ENCODE measurements around the gene SYT17.
A peak's percentile ranks its signal among the peaks of the same experiment; 100 is the strongest.

The SYT17 gene

DNA sequence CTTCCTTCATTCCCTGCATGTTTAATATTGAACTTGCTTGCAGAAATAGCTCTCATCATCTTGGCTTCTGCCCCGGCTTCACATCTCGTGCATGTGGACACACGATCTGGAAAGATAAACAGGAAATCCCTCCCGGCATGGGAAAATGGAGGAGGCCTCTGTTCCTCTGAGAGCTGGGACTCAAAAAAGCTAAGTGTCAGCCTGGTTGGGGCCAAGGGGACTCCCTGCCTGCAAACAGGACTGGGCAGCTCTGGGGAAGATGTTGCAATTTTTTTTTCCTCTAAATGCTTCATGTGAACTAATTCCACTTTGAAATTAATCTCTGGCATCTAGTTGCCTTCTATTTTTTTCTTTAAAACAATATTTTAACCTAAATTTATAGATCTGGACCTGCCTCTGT is 29.4 kb upstream of the SYT17 start:
- DNase-seq (ENCODE audit: low spot score): peak; percentile 46

DNA sequence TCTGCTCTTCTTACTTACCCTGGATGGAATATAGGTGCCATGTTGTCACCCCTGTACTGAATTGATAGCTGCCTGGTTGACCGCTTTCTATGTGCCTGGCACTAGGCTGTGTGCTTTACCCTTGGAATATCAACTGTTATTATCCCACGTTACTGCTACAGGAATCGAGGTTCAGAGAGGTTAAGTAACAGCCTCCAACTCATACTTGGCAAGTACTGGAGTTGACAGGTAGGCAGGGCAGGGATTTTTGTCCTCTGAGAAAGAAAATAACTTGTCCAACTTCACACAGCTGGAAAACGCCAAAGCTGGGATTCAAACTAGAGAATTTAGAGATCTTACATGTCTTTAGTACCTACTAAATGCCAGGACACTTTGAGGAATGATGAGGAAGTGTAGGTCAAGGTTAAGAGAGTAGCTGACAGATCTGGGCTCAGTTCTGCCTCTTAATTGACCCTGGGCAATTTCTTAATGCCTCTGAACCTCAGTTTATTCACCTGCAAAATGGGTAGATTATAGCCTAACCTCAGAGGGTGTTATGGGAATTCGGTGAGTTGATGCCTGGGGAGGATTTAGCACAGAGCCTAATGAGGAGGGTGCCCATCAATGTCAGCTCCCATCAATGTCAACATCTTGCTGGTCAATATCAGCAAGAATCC is 28.5 kb upstream of the SYT17 start:
- no peak for DNase-seq (ENCODE audit: low spot score)

DNA sequence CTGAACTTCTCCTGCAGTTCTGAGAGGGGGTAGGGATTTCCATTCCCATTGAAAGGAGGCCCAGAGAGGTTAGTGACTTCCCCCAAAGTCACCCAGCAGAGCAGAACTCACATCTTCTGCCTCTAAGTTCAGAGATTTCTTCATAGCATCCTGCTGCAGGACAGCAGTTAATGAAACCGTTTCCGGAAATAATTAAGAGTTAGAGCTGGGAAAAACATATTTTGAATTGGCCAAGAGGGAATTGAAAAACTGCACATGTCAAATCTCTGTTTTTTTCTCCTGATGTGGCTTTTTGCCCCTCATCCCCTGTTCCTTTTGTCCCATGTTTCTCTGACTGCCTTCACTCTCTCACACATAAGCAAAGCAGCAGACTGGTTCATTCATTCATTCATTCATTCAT is 27.6 kb upstream of the SYT17 start:
- no peak for DNase-seq (ENCODE audit: low spot score)

DNA sequence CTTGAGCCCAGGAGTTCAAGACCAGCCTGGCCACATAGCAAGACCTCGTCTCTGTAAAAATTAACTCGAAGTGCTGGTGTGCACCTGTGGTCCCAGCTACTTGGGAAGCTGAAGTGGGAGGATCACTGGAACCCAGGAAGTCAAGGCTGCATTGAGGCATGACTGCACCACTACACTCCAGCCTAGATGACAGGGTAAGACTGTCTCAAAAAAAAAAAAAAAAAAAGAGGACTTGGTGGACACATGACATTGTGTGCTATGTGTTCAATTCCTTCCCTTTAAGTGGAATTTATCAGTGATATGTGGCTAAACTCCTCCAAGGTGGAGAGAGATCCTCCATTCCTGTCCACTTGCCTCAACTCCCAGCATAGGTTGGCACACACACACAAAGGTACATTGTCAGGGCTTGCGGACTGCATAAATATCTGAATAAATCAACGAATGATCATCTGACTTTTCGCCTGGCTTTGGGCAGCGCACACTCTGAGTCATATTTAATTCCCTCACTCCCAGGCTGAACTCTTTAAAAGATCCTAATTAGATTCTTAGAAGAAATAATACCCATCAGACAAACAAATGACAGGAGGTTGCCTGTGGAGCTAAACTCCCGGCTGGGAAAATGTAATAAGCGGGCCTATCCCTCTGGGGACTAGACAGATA is 25.0 kb upstream of the SYT17 start:
- DNase-seq (ENCODE audit: low spot score): no peak

- no peak for DNase-seq (ENCODE audit: low spot score)
These were observed 24.5 kb upstream of the SYT17 start for GRCh38 chr16:19143599-19143956.

GRCh38 chr16:19145010-19145409 is 23.0 kb upstream of the SYT17 start:
- DNase-seq (ENCODE audit: low spot score): no peak

DNA sequence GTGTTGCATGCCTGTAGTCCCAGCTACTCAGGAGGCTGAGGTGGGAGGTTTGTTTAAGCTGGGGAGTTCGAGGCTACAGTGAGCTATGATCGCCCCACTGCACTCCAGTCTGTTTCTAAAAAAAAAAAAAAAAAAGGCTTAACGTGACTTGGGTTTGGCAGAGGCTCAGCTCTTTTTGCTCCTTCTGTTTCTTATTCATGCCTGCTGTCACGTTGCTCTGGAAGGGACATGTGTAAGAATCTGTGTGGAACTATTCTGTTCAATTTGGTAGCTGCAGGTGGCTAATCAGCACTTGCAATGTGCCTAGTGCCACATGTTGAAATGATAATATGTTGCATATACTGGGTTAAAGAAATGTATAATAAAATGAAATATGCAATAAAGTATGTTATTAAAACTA is 20.9 kb upstream of the SYT17 start:
- no peak for DNase-seq (ENCODE audit: low spot score)

GRCh38 chr16:19147627-19148026 is 20.4 kb upstream of the SYT17 start:
- DNase-seq (ENCODE audit: low spot score): no peak

DNA sequence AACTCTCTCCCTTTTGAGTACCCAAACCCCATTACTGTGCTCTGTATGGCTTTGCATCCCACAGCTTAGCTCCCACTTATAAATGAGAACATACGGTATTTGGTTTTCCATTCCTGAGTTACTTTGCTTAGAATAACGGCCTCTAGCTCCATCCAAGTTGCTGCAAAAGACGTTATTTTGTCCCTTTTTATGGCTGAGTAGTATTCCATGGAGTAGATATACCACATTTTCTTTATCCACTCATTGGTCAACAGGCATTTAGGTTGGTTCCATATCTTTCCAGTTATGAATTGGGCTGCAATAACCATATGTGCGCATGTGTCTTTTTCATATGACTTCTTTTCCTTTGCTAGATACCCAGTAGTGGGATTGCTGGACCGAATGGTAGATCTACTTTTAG is 19.9 kb upstream of the SYT17 start:
- no peak for DNase-seq (ENCODE audit: low spot score)

- DNase-seq (ENCODE audit: low spot score): no peak
These were observed 16.7 kb upstream of the SYT17 start for GRCh38 chr16:19151310-19151709.

GRCh38 chr16:19152042-19152441 is 16.0 kb upstream of the SYT17 start:
- no peak for DNase-seq (ENCODE audit: low spot score)

- DNase-seq (ENCODE audit: low spot score): no peak
These were observed 14.2 kb upstream of the SYT17 start for GRCh38 chr16:19153876-19154275.

DNA sequence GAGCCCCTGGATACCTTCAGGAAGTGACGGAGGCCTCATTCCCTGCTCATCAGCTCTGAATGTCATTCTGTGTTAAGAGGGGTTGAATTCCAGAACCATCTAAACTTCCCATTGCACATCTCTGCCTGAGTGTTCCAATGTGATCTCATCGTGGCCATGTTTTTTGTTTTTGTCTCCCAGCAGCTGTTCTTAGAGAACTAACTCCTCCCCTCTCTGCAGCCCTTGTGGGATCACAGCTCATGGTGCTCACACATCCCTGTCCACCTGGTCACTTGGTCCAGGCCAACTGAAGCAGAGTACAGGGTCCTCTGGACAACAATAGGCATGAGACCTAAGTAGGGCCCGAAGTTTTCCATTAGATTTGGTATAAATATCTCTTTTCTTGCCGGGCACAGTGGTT is 6.0 kb upstream of the SYT17 start:
- DNase-seq (ENCODE audit: low spot score): no peak

GRCh38 chr16:19163215-19163614 is 4.8 kb upstream of the SYT17 start:
- no peak for DNase-seq (ENCODE audit: low spot score)

DNA sequence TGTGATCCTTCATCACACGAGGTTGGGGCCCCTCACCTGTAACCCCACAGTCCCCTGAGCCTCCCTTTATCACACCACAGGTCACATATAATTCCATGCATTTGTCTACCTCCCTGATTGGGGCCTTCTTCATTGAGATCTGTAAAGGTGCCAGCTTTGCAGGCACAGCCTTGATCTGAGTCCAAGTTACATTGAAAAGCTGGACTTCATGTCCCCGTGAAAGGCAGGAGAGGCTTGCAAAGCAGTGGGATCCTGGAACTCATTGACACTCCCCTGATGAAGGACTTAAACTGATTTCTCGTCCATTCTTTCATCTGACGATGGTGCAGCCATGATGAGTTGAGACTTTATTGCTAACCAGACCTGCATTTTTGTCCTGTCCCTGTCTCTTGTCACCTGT is 3.8 kb upstream of the SYT17 start:
- DNase-seq (ENCODE audit: low spot score): no peak

DNA sequence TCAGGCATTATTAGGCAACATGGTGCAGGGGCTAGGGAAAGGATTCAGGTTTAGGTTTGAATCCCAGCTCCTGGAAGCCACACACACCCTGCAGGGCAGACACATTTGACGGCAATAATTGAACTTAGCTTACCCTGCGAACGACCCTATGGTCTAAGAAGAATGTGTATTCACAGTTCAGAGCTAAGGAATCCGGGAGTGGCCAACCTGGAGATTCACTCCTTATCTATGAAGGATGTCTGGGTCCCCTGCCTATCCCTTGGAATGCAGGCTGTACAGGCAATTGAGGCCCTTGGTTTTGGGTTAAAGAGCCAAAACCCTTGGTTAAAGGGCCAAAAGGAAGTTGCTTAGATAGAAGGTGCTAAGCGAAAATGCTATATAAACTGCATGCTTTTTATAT is 2.9 kb upstream of the SYT17 start:
- no peak for DNase-seq (ENCODE audit: low spot score)

DNA sequence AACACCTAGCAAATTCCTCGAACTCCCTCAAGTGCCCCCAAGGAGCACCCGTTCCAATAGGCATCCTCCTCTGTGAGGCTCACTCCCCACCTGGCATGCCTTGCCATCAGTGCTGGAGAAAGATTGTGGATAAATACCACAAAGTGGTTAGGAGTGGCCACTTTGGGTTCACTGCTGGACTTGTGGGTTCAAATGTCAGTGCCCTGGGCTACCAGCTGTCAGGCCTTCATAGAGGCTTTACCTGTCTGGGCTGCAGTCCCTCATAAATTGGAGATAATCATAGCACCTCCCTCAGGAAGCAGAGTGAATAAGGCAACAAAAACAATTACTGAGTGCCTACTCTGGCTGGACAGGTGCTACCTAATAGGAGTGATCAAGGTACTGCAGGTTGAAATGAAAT is 1.5 kb upstream of the SYT17 start:
- no peak for DNase-seq (ENCODE audit: low spot score)

DNA sequence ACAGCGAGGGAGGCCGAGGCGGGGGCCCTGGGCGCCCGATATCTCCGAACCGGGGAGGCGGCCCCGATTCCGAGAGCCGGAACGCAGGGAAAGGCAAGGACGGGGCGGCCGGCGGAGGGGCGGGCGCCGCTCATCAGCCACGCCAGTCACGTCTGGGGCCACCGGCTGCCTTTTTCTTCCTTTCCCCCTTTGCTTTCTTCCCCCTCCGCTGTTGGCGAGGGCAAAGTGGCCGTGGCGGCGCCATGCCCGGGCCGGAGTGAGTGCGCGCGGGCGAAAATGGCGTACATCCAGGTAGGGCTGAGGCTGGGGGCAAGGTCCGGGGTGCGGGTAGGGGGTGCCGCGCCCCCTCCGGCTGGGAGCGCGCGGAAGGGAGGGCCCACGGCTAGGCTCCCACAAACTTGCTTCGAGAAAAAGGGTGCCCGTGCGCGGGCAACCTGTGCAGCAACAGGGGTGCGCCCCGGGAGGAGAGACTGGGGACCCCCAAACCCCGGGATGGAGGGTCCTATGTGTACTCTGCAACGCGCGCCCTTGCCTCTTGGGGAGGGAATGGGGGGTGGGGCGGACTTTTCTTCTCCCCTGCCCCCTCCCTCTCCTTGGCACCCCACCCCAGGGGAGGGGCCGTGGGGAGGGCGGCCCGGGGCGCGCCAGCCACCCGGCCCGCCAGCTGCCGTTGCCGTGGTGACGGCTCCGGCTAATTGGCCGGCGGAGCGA is 486 bp downstream of the SYT17 start:
- peak; percentile 55 for DNase-seq (ENCODE audit: low spot score)

GRCh38 chr16:19169082-19169639 is 1.1 kb downstream of the SYT17 start:
- no peak for DNase-seq (ENCODE audit: low spot score)

DNA sequence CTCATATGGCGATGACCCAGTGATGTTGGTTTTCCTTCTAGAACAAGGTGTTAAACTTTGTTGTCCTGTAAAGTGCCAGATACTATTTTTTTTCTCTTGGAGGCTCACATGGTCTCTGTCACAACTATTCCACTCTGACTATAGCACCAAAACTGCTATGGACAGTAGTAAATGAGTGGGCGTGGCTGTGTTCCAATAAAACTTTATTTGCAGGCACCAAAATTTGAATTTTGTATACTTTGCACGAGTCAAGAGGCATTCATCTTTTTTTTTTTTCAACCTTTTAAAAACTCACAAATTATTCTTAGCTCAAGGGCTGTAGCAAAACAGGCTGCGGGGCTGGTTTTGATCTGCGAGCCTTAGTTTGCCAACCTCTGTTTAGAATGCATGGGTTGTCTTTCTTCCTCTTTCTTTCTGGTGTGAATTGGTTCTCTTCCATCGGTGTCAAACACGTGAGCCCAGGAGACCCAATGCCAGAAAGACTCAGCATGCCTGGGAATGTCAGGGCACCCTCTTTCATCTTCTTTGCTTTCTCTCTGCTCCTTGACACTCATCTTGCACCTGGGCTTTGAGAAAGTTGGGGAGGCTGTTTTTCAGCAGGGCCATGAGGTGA is 2.1 kb downstream of the SYT17 start:
- no peak for DNase-seq (ENCODE audit: low spot score)

- no peak for DNase-seq (ENCODE audit: low spot score)
These were observed 4.2 kb downstream of the SYT17 start for GRCh38 chr16:19172098-19172780.

DNA sequence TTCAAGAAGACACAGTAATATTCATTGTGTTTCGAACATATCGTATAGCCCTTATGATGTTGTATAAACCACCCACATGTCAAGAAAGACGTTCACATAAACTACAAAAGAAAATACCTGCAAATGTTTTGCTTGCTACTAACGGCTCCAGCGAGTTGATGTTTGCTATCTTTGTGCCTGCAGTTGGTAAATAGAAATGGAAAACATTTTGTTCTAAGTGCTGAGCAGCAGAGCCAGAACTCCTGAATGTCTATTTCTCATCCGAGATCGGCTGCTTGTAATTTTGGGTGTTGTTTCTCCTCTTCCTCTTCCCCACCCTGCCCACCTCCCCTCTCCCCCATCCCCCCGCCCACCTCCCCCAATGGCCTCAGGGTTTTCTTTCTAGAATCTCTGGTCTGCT is 5.0 kb downstream of the SYT17 start:
- DNase-seq (ENCODE audit: low spot score): no peak

Measured in pons (tissue), 1 donor.